GM12878 (cell line): Measurements from ENCODE around the gene SSBP3. TPM values are rescaled to one million over a fixed set of nuclear protein-coding genes. Genes with fewer than 3 reads are reported as not detected.

Experiments used
- ATAC-seq: fragments of 200-7000 bp; cut with Tn5 transposase; 3 replicates; pipeline ENCODE4 v1.9.1; 2020; ENCODE audit warnings: mild to moderate bottlenecking, moderate library complexity
- BruUV-seq: library from RNA; stranded (reverse); fragments of 400-500 nt; replicated peaks from 2 replicates; lab custom pipeline; 2021; lab: Mats Ljungman, UMichigan
- CTCF ChIA-PET: fragments of 300-600 bp; sonication (Branson Sonifier 250); formaldehyde crosslinking; extraction: SDS; loops from one replicate; lab custom pipeline; 2021; ENCODE audit warnings: inconsistent platforms; lab: Yijun Ruan, JAX
- POLR2A ChIA-PET: fragments of 350-600 bp; formaldehyde crosslinking; extraction: SDS; loops from one replicate; lab custom pipeline; 2021; ENCODE audit warnings: inconsistent platforms; lab: Charles Lee
- RAD21 ChIA-PET: fragments of 300-600 bp; sonication (Branson Sonifier 250); formaldehyde crosslinking; loops from one replicate; lab custom pipeline; 2023; ENCODE audit warnings: antibody characterized with exemption; ENCODE audit not compliant: unreplicated experiment; lab: Charles Lee
- SMC1A ChIA-PET: fragments of 300-600 bp; sonication (Branson Sonifier 250); formaldehyde crosslinking; loops from one replicate; lab custom pipeline; 2023; ENCODE audit not compliant: unreplicated experiment, uncharacterized antibody; lab: Charles Lee
- DNase-seq: peaks from one replicate; pipeline ENCODE4 v3.0.0-alpha.2; 2011; ENCODE audit warnings: low read depth, low spot score
- FAIRE-seq: peaks from 3 replicates; lab custom pipeline; 2011; peaks lifted over from hg19 to GRCh38; lab: Jason Lieb, UNC
- H2AFZ ChIP-seq: 2 replicates; pipeline ENCODE4 v1.6.0; 2011; ENCODE audit warnings: low read depth, low read length, control low read depth; ENCODE audit not compliant: control insufficient read depth
- H3K27ac ChIP-seq: 2 replicates; pipeline ENCODE4 v1.5.1; 2011; ENCODE audit warnings: control low read depth; ENCODE audit not compliant: control insufficient read depth, insufficient read depth
- H3K27me3 ChIP-seq, 2 experiments: replicated peaks in 1 of 2; 2 replicates each; pipeline versions ENCODE4 v1.6.0 to v1.6.1; 2011; ENCODE audit warnings: low read length in 1 of 2; ENCODE audit not compliant: control insufficient read depth in 2 of 2, insufficient read depth in 2 of 2
- H3K36me3 ChIP-seq, 2 experiments: 2 replicates each; pipeline ENCODE4 v1.5.1; 2011; ENCODE audit warnings: low read length in 1 of 2; ENCODE audit not compliant: control insufficient read depth in 2 of 2, insufficient read depth in 2 of 2
- H3K4me1 ChIP-seq: 2 replicates; pipeline ENCODE4 v1.6.1; 2011; ENCODE audit warnings: mild to moderate bottlenecking, low read length, moderate library complexity, mixed read lengths; ENCODE audit not compliant: control insufficient read depth, insufficient read depth
- H3K4me2 ChIP-seq: 2 replicates; pipeline ENCODE4 v1.6.0; 2011; ENCODE audit warnings: control low read depth; ENCODE audit not compliant: control insufficient read depth, insufficient read depth
- H3K4me3 ChIP-seq: fragments of 200-600 bp; sonication (generic); 2 replicates; pipeline ENCODE4 v1.5.1; 2016
- H3K79me2 ChIP-seq: 2 replicates; pipeline ENCODE4 v1.6.0; 2011; ENCODE audit warnings: low read length; ENCODE audit not compliant: control insufficient read depth, insufficient read depth
- H3K9ac ChIP-seq: 2 replicates; pipeline ENCODE4 v1.8.0; 2011; ENCODE audit warnings: low read length, control low read depth, mixed read lengths; ENCODE audit not compliant: control insufficient read depth, insufficient read depth
- H3K9me3 ChIP-seq: replicated peaks from 3 replicates; pipeline ENCODE4 v1.5.1; 2011; ENCODE audit warnings: mild to moderate bottlenecking, low read length; ENCODE audit not compliant: control insufficient read depth, insufficient read depth
- H4K20me1 ChIP-seq: 2 replicates; pipeline ENCODE4 v1.6.0; 2011; ENCODE audit not compliant: control insufficient read depth, insufficient read depth
- BCL11A ChIP-seq: IDR thresholded peaks from 2 replicates; pipeline ENCODE4 v1.6.1; 2011; ENCODE audit warnings: low read depth, low read length
- BMI1 ChIP-seq: fragments of 450-650 bp; IDR thresholded peaks from 2 replicates; pipeline ENCODE4 v1.6.1; 2016; ENCODE audit warnings: mild to moderate bottlenecking, moderate library complexity, borderline replicate concordance
- EP300 ChIP-seq, 2 experiments: fragments of 150-350 bp in 1 of 2; IDR thresholded peaks; 2 replicates each; pipeline ENCODE4 v1.6.1; 2011 to 2012; ENCODE audit warnings: low read depth in 2 of 2, low read length in 2 of 2, borderline replicate concordance in 1 of 2, improper control_type of control experiment in 1 of 2, inconsistent platforms in 1 of 2; ENCODE audit not compliant: control insufficient read depth in 1 of 2
- HDAC2 ChIP-seq: fragments of 200-600 bp; sonication (generic); IDR thresholded peaks from 2 replicates; pipeline ENCODE4 v1.6.1; 2017
- HDAC6 ChIP-seq: fragments of 200-600 bp; sonication (generic); IDR thresholded peaks from one replicate; pipeline ENCODE4 v1.8.0; 2017; ENCODE audit warnings: antibody characterized with exemption; ENCODE audit not compliant: unreplicated experiment
- KDM1A ChIP-seq: fragments of 200-600 bp; sonication (generic); IDR thresholded peaks from 2 replicates; pipeline ENCODE4 v1.6.1; 2016; ENCODE audit warnings: borderline replicate concordance
- STAT3 ChIP-seq: IDR thresholded peaks from 2 replicates; pipeline ENCODE4 v1.6.1; 2011; ENCODE audit warnings: low read depth, low read length, improper control_type of control experiment
- SUPT20H ChIP-seq: IDR thresholded peaks from 2 replicates; pipeline ENCODE4 v1.6.1; 2011; ENCODE audit warnings: low read depth, mild to moderate bottlenecking, low read length, moderate library complexity, borderline replicate concordance; ENCODE audit not compliant: control insufficient read depth
- SUZ12 ChIP-seq: fragments of 200-600 bp; sonication (generic); IDR thresholded peaks from one replicate; pipeline ENCODE4 v1.6.1; 2018; ENCODE audit warnings: antibody characterized with exemption, mild to moderate bottlenecking; ENCODE audit not compliant: unreplicated experiment
- YBX1 ChIP-seq: fragments of 450-650 bp; IDR thresholded peaks from 2 replicates; pipeline ENCODE4 v1.6.1; 2016; ENCODE audit warnings: antibody characterized with exemption
- WGBS: methylation state at CpG from one replicate; pipeline ENCODE4 v1.1.6; 2016; ENCODE audit warnings: low lambda C conversion rate; ENCODE audit not compliant: insufficient replicate concordance, insufficient coverage; ENCODE audit errors: missing lambda C conversion rate; 5-methylcytosine and 5-hydroxymethylcytosine counted together
- in situ Hi-C: fragments of 300-500 bp; cut with MboI; formaldehyde crosslinking; loops from 9 replicates; pipeline ENCODE4 v1.14.3; 2018; ENCODE audit warnings: mixed read lengths
- intact Hi-C: fragments of 100-400 bp; cut with micrococcal nuclease; formaldehyde crosslinking; loops from one replicate; pipeline ENCODE4 v1.14.2; 2022; ENCODE audit not compliant: unreplicated experiment
- polyA plus RNA-seq, 11 experiments: library from polyadenylated mRNA; depleted of rRNA in 4 of 11; unstranded in 6 of 11; stranded (reverse) in 5 of 11; fragments of >200 nt; fragmentation: Nextera tagmentation in 4 of 11; fragmentation: Illumina TruSeq in 1 of 11; extraction: Ambion mirVana in 4 of 11; extraction: Trizol in 1 of 11; gene quantifications; 1 replicate in 1 of 11; 2 replicates in 10 of 11; pipeline versions ENCODE4 v1.2.1 to v1.2.3, GENCODE V29; 2011 to 2016; ENCODE audit warnings: inconsistent platforms in 2 of 11, missing spikeins in 2 of 11, low read depth in 1 of 11
- total RNA-seq, 4 experiments: library from RNA; depleted of rRNA in 3 of 4; stranded (reverse); fragments of >200 nt in 3 of 4; fragmentation: Illumina TruSeq in 1 of 4; extraction: Trizol in 1 of 4; gene quantifications; 2 replicates each; pipeline versions ENCODE4 v1.2.1 to v1.2.3, GENCODE V29; 2013 to 2021
- TF ChIP-seq, protein P1 (sequence below): fragments of 450-650 bp; IDR thresholded peaks from 2 replicates; pipeline ENCODE4 v1.6.1; 2014; ENCODE audit warnings: mild to moderate bottlenecking
- TF ChIP-seq, protein P2 (sequence below): fragments of 450-650 bp; formaldehyde crosslinking; IDR thresholded peaks from 2 replicates; pipeline ENCODE4 v1.5.0; 2022; ENCODE audit warnings: mild to moderate bottlenecking, missing genetic modification characterization
- TF ChIP-seq, protein P3 (sequence below): fragments of 450-650 bp; IDR thresholded peaks from 2 replicates; pipeline ENCODE4 v1.6.1; 2017; ENCODE audit warnings: mild to moderate bottlenecking, moderate library complexity

SSBP3 gene
- total and polyA plus RNA-seq, 10 of the 15 experiments (the other 5 are each of a cell fraction or from before 2014, with no cell fraction given), result 4.1 to 51.7 (median 17.1) TPM

DNA sequence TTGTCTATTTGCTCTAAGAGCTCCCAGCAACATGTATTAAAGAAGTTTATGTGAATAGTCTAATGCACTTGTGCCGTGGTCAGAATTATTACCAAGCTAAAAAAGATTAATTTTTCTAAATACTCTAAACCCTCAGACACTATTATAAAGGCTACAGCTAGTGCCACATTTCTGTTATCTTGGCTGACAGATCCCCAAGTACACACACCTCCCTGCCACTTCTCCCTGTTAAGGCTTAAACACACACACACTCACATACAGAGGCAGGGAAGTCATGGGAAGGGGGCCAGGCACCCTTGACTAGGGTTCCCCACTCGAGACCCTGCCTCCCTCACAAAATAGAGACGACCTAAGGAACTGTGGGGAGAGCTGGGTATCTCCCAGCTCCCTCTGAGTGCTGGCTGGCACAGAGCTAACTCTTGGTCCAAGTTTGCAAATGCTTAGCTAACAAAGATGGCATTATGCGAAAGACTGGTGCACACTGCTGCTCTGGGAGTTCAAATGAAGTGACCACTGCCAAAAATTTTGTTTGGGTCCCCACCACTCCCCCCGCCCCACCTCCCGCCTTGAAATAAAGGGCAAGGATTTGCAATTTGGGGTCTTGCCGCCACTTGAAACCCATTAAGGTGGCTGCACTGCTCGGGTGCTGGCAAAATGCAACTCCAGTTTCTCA is 9.8 kb downstream of the SSBP3 start (continued):
- TF ChIP-seq, protein P1, sequence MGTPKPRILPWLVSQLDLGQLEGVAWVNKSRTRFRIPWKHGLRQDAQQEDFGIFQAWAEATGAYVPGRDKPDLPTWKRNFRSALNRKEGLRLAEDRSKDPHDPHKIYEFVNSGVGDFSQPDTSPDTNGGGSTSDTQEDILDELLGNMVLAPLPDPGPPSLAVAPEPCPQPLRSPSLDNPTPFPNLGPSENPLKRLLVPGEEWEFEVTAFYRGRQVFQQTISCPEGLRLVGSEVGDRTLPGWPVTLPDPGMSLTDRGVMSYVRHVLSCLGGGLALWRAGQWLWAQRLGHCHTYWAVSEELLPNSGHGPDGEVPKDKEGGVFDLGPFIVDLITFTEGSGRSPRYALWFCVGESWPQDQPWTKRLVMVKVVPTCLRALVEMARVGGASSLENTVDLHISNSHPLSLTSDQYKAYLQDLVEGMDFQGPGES, result no peak
- TF ChIP-seq, protein P2, sequence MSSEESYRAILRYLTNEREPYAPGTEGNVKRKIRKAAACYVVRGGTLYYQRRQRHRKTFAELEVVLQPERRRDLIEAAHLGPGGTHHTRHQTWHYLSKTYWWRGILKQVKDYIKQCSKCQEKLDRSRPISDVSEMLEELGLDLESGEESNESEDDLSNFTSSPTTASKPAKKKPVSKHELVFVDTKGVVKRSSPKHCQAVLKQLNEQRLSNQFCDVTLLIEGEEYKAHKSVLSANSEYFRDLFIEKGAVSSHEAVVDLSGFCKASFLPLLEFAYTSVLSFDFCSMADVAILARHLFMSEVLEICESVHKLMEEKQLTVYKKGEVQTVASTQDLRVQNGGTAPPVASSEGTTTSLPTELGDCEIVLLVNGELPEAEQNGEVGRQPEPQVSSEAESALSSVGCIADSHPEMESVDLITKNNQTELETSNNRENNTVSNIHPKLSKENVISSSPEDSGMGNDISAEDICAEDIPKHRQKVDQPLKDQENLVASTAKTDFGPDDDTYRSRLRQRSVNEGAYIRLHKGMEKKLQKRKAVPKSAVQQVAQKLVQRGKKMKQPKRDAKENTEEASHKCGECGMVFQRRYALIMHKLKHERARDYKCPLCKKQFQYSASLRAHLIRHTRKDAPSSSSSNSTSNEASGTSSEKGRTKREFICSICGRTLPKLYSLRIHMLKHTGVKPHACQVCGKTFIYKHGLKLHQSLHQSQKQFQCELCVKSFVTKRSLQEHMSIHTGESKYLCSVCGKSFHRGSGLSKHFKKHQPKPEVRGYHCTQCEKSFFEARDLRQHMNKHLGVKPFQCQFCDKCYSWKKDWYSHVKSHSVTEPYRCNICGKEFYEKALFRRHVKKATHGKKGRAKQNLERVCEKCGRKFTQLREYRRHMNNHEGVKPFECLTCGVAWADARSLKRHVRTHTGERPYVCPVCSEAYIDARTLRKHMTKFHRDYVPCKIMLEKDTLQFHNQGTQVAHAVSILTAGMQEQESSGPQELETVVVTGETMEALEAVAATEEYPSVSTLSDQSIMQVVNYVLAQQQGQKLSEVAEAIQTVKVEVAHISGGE (CRISPR knock-in tag), result no peak
- TF ChIP-seq BMI1, result no peak

DNA sequence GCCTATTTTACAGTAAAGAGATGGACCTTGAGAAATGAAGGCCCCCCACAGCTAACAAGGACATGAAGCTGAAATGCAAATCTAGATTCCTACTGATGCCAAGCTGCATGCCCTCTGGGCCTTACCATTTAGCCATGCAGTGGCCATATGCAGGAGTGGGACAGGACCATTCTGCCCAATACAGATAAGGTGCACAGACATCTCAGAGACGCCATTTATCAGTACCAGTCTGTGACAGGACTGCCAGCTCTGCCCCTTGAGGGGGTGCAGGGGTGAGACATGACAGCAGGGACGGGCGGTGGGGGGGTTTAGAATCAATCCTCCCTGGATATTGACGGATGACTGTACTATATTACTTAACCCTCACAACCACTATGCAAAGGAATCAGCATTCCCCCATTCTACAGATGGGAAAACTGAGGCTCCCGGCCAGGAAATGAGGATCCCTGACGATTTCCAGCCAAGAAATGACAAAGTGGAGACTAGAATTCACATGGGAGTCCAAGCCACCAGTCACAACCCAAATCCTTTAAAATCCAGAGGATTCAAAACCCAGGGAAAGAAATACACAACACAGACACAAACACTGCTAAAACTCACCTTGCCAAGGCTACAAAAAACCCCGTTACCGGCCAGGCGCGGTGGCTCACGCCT is 10.8 kb downstream of the SSBP3 start:
- H3K9ac ChIP-seq, result no peak overlapping the region
- no peak overlapping the region for H3K4me3 ChIP-seq
- no peak overlapping the region for H3K27ac ChIP-seq
- H2AFZ ChIP-seq, result no peak overlapping the region
- ChIA-PET CTCF (no interaction called here), POLR2A (no interaction called here), SMC1A (interaction anchor here (1.7 kb wide), 1 partner anchor 24 kb away, joined by 5 read pairs; no protein-coding TSS in a partner anchor), RAD21 (no interaction called here)
- no peak overlapping the region for H3K4me2 ChIP-seq
- 95% methylated on average over 11 of the region's 11 CpGs for WGBS
- BruUV-seq, result no TSS peak
- no peaks in the 10 kb centered on the region for H3K27me3 ChIP-seq
- H3K79me2 ChIP-seq, result peaks cover 6% of the 10 kb centered on the region
- ATAC-seq, result no peak
- no peaks in the 10 kb centered on the region for H3K9me3 ChIP-seq
- intact Hi-C loops, result no loop called here
- H3K36me3 ChIP-seq, result peaks cover 13 to 44% of the 10 kb centered on the region in 2 experiments
- FAIRE-seq, result no peak
- H4K20me1 ChIP-seq, result no peaks in the 10 kb centered on the region
- in situ Hi-C loops, result no loop called here
- DNase-seq, result no peak
- H3K4me1 ChIP-seq, result peaks cover 3% of the 10 kb centered on the region; the same call in 1 of the 2 replicates
- TF ChIP-seq SUZ12 (no peak), HDAC2 (no peak), BCL11A (no peak), HDAC6 (no peak), KDM1A (no peak), YBX1 (no peak), SUPT20H (no peak), EP300 (IDR thresholded peaks at IDR 0.05; ENCODE audit: borderline replicate concordance in 1 of 2, control insufficient read depth in 1 of 2, low read depth in 2 of 2, low read length in 2 of 2) (no peak), STAT3 (no peak)
- TF ChIP-seq, protein P3, sequence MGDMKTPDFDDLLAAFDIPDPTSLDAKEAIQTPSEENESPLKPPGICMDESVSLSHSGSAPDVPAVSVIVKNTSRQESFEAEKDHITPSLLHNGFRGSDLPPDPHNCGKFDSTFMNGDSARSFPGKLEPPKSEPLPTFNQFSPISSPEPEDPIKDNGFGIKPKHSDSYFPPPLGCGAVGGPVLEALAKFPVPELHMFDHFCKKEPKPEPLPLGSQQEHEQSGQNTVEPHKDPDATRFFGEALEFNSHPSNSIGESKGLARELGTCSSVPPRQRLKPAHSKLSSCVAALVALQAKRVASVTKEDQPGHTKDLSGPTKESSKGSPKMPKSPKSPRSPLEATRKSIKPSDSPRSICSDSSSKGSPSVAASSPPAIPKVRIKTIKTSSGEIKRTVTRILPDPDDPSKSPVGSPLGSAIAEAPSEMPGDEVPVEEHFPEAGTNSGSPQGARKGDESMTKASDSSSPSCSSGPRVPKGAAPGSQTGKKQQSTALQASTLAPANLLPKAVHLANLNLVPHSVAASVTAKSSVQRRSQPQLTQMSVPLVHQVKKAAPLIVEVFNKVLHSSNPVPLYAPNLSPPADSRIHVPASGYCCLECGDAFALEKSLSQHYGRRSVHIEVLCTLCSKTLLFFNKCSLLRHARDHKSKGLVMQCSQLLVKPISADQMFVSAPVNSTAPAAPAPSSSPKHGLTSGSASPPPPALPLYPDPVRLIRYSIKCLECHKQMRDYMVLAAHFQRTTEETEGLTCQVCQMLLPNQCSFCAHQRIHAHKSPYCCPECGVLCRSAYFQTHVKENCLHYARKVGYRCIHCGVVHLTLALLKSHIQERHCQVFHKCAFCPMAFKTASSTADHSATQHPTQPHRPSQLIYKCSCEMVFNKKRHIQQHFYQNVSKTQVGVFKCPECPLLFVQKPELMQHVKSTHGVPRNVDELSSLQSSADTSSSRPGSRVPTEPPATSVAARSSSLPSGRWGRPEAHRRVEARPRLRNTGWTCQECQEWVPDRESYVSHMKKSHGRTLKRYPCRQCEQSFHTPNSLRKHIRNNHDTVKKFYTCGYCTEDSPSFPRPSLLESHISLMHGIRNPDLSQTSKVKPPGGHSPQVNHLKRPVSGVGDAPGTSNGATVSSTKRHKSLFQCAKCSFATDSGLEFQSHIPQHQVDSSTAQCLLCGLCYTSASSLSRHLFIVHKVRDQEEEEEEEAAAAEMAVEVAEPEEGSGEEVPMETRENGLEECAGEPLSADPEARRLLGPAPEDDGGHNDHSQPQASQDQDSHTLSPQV, result no peak
